ENCODE data around the gene LANCL2.
A peak's percentile ranks its signal among the peaks of the same experiment; 100 is the strongest.

LANCL2 gene

DNA sequence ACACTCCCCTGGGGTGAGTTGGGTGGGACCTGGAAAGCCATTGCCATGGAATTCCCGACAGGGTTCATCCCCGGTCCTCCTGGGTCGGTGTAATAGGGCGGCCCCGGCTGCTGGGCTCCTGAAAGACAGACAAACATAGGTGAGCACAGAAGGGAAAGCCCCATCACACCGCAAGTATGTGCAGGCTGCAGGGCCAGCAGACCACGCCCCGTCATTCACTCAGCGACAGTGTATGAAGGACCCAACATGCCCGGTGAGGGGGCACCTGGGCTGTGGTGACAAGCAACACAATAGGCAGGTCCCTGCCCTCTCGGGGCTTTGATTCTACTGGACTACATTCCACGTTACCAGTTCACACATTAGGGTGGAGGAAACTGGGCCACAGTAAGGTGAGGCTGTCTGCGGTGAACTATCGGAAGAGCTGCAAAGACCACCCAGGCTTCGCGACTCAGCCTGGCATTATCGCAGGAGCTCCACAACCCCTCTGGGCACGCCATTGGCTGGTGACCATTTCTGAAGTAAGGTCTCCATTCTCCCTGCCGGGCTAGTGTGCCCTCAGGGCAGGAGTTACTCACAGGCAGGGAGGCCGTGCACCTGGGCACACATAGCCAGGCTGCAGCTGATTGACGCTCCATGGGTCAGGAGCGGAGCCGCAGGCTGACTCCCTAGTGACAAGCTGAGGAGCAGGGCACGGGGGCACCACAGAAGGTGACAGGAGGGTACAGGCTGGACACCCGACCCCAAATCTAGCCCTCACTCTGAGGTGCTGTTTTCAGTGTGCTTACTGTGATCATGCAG, 108.0 kb downstream of the LANCL2 start:
- DNase-seq, result no peak

DNA sequence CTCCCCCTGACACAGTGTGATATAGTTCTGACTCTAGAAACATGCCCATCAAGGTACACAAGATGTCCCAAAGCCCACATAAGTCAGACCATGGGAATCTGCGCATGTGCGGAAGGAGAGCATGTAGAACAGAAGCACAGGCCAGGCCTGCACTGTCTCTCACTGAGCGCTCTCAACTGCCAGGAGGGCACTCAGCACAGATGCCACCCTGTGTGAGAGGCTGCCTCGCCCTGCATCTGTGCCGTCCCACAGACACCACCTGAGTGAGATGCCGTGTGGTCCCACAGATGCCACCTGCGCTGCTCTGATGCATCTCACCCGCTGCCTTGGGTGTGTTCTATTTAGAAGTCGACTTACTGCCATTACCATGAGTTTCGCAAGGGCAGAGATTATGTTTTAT, 108.8 kb downstream of the LANCL2 start:
- DNase-seq, result no peak

DNA sequence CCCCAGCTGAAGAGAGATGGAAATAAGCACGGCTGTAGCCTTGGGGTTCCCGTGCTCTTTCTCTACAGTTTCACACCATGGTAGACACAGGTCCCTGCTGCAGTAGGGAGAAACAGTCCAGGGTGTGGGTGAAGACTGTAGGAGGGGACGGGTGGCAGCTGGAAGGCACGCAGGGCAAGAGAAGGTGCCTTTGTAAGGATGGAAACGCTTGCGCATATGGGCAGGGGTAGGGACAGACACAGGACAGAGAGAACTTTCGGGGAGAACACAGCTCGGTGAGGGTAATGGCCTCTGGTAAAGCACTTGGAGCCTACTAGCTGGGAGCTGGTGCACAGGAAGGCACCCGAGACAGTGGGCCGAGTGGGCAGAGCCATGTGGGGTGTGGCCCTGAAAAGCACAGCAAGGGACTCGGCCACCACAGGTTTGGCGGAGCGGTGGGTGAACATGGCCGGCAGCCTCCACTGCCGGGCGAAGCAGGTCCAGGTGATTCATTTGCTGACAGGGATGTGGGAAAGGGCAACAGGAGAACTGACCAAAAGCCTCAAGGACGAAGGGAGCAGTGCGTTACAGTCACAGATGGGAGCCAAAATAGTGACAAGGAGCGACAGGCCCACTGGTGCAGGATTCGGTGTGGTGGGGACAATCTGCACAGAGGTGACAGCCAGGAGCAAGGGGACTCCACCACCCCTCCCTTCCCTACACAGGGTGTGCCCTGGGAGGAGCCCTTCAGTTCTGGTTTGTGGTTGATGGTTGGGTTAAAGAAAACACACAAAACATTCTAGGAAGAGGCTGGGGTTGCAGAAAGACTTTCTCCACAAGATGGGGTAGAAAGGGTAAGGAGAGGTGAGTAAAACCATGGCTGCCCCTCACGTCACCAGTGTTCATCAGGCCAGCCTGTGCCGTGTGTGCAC, 110.1 kb downstream of the LANCL2 start:
- no peak for DNase-seq

DNA sequence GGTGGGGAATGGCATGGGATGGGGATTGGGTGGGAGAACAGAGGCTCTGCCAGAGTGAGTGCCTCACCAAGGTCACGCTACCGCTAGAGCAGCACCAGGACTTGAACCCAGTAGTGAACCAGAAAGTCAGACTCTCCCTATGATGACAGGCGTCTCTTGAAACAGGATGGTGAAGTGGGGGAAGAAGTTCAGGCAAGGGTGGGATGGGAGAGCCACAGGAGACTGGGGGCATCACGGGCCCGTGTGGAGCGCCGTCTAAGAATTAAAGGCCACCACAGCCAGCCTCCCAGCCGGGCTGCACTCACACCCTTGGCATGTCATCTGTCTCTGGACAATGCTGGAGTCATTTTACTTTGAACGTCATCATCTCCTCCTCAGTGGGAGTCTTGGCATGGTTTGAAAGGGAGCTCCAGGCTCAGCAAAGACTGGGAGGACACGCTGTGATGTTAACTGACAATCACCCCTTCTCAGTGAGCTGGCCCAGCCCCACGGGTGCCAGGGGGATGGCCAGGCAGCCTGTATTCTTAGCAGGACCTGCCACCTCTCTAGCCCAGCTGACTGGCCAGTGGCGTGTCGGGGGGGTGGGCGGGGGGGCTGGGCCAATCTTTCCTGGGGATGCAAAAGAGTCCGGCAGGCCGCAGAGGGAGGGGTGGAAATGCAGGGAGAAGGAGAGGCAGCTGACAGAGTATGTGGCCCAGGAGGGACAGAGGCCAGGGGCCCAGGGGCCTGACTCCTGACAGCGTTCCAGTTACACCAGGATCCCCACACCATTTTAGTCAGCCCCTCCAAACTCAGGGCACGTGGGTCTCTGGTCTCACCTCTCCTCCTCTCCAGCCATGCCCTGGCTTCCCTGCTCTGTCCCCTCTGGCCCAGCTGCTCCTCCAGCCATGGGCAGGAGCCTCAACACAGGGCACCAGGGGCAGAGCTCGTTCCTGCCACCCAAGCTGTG, 111.0 kb downstream of the LANCL2 start:
- no peak for DNase-seq

DNA sequence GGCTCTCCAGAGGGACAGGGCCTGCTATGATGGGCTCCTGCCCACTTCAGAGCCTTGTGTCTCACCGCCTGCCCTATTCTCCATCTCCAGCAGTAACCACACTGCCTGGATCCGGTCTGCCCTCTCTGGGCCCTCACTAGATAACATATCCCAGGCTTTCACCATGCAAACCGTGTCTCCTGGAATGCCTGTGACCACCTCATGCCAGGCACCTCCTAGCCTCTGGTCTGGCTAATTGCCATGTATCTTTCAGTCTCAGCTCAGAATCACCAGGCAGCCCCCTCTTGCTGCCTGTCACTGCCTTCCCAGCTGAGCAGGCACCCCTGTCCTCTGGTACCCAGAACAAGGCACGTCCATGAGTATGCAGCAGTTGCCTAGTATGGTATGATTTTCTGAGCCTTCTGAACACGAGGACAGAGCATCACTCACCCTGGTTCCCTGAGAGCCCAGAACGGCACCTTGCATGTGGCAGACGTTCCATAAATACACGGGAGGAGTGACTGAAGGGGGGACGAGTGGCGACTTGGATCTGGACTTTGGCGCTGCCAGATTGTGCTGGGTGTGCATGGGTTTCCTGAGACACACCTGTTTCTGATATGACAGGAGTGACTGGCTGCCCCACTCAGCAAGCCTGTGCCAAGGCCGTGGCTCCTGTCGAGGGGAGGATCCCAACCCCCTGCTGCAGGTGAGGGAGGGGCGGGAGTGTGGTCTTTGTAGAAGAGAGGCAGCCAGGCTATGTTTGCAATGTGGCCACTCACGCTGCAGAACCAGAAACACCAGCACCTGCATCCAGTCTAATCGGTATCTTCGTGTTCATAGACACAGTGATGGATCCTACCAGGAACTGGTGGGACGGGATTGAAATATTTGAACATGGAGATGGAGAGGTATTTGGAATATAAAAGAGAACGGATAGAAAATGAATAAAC, 112.0 kb downstream of the LANCL2 start:
- DNase-seq, result no peak

DNA sequence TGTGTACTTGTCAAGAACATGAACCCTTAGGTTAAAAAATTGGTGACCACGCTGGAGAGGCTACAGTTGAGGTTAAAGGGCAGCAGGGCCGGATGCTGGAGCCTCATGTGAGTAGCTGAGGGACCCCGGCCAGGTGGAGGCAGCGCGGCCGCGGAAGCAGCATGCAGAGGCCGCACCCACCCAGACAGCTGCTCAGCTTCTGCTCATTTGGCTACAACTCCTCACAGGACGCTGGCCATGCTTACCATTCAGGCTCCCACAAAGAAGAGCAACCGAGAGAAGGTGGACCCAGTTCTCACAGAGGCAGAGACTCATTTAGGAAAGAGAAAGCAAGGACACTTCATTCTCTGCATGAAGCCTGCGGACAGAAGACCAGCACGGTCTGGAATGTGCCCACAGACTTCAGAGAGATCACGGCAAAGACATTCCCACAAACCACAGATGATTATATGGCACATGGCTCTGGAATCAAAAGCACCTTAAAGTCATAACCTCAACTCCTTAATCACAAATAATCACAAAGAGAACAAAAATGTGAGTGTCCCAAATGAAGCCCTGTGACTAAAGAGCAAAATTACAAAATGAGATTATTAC, 112.7 kb downstream of the LANCL2 start:
- DNase-seq, result no peak

DNA sequence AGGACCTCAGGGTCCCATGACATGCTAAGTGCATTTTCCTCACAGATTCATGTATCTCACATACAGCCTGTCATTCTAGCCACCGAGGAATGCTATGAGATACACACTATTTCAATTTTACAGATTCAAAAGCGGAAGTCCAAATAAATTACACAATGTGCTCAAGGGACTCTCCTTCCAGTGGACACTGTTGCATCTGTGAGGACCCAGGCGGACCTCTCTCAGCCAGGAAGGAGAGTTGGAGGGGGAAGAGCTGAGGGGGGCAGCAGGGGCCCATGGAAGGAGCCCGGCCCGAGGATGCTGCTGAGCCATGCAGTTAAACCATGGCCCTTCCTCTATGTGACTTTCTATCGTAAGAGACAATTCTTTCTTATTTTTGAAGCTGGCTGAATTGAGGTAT, 113.6 kb downstream of the LANCL2 start:
- no peak for DNase-seq

DNA sequence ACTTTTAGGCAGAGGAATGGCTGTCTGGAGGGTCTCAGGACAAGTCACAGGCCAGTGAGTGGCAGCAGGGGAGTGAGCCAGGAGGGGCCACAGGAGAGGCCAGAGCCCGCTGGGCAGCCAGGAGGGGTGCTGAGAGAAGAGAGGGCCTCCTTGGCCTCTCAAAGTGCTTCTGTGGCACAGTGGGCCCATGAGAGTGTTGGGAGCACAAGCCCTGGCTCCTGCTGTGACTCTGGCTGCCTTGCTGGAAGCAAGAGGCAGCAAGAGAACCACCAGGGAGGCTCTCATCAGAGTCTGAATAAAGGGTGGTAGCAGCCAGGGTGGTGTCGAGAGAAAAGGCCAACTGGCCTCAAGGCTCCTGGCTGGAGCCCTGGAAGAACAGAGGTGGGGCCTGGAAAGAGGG, 116.0 kb downstream of the LANCL2 start:
- DNase-seq, result peak; percentile 1

DNA sequence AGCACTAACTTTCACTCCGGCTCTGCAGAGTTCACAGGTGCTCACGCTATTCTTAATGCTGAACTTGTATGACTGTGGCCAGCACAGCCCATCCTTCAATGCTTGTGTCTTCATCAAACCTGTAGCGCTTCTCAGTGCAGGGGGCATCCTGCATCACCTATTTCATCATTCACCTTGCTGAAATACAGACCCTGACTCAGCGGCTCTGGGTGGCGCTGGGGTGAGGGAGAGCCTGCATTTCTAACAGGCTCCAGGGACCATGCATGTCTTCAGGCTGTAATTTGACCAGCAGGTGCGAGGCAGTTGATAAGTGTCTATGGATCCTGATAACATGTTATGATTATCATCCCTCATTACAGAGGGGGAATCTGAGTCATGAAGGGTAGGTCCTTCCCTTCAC, 117.9 kb downstream of the LANCL2 start:
- peak; percentile 2 for DNase-seq

All from stimulated activated CD4-positive, alpha-beta T cell treated with anti-CD3 and anti-CD28 coated beads, Interleukin-4, amount 100 ng/mL, for 24 hours (primary cell).